ENCODE data around the gene ZNF792.
"Not testable (repeated sequence)": the region's sequence is repeated elsewhere in the genome, so short reads cannot be mapped to it uniquely, and the experiment has no call there.

ZNF792 gene

GRCh38 chr19:34963573-34964406 lies at the start of gene ZNF792:
ZNF792 (minus strand) TSS chr19:34964229; CDS start chr19:34963662, 567 bp downstream.
- DNase-seq (ENCODE audit: low spot score) = peak; percentile 61

- DNase-seq (ENCODE audit: low spot score) = peak; percentile 68
These were observed 49.2 kb upstream of the ZNF792 start for GRCh38 chr19:35013041-35013819.

- no peak for DNase-seq (ENCODE audit: low spot score)
These were observed 48.0 kb upstream of the ZNF792 start for GRCh38 chr19:35011737-35012682.

- DNase-seq (ENCODE audit: low spot score) = no peak
These were observed 47.2 kb upstream of the ZNF792 start for GRCh38 chr19:35011091-35011689.

GRCh38 chr19:35009424-35010415 lies 45.7 kb upstream of the ZNF792 start:
- DNase-seq (ENCODE audit: low spot score) = no peak

- DNase-seq (ENCODE audit: low spot score) = no peak
These were observed 44.9 kb upstream of the ZNF792 start for GRCh38 chr19:35008891-35009341.

GRCh38 chr19:35007427-35007826 lies 43.4 kb upstream of the ZNF792 start:
- not testable (repeated sequence) for DNase-seq (ENCODE audit: low spot score)

- no peak for DNase-seq (ENCODE audit: low spot score)
These were observed 43.0 kb upstream of the ZNF792 start for GRCh38 chr19:35006999-35007365.

GRCh38 chr19:35006342-35006998 lies 42.4 kb upstream of the ZNF792 start:
- no peak for DNase-seq (ENCODE audit: low spot score)

GRCh38 chr19:35006007-35006341 lies 41.9 kb upstream of the ZNF792 start:
- DNase-seq (ENCODE audit: low spot score) = not testable (repeated sequence)

- DNase-seq (ENCODE audit: low spot score) = no peak
These were observed 41.4 kb upstream of the ZNF792 start for GRCh38 chr19:35005256-35005977.

- no peak for DNase-seq (ENCODE audit: low spot score)
These were observed 40.7 kb upstream of the ZNF792 start for GRCh38 chr19:35004517-35005255.

GRCh38 chr19:35002037-35002535 lies 38.1 kb upstream of the ZNF792 start:
- peak; percentile 17 for DNase-seq (ENCODE audit: low spot score)

GRCh38 chr19:35000647-35001501 lies 36.8 kb upstream of the ZNF792 start:
- peak; percentile 88 for DNase-seq (ENCODE audit: low spot score)

- DNase-seq (ENCODE audit: low spot score) = no peak
These were observed 36.3 kb upstream of the ZNF792 start for GRCh38 chr19:35000338-35000646.

GRCh38 chr19:34999498-35000337 lies 35.7 kb upstream of the ZNF792 start, which contains the start of gene GRAMD1A:
GRAMD1A (plus strand) TSS chr19:35000323; CDS start chr19:35000479, 156 bp downstream.
- peak; percentile 76 for DNase-seq (ENCODE audit: low spot score)
